B cell (primary cell): Measurements from ENCODE around the gene SUPT20HL1. TPM values are rescaled to one million over a fixed set of nuclear protein-coding genes. Genes with fewer than 3 reads are reported as not detected.

ENCODE experiments used
- ATAC-seq: fragments of 200-7000 bp; cut with Tn5 transposase; one replicate; pipeline ENCODE4 v1.10.0; 2021; ENCODE audit warnings: low read depth, mild to moderate bottlenecking, moderate number of reproducible peaks, moderate library complexity
- CTCF ChIA-PET: fragments of 350-600 bp; sonication (Branson Sonifier 250); formaldehyde crosslinking; loops from one replicate; lab custom pipeline; 2021; ENCODE audit warnings: antibody characterized with exemption, inconsistent platforms; lab: Charles Lee
- POLR2A ChIA-PET: fragments of 350-600 bp; sonication (Branson Sonifier 250); formaldehyde crosslinking; loops from one replicate; lab custom pipeline; 2021; ENCODE audit warnings: antibody characterized with exemption; lab: Charles Lee
- DNase-seq: peaks from one replicate; pipeline ENCODE4 v3.0.0; 2013
- H2AFZ ChIP-seq: 2 replicates; pipeline ENCODE4 v1.6.1; 2012; ENCODE audit warnings: mild to moderate bottlenecking, low read depth, low read length; ENCODE audit not compliant: insufficient read depth, poor library complexity, severe bottlenecking
- H3K27ac ChIP-seq, 2 donors: 1 replicate in 1 of 2; 2 replicates in 1 of 2; pipeline ENCODE4 v1.5.1; 2012 to 2013; ENCODE audit warnings: low read length in 2 of 2, mild to moderate bottlenecking in 2 of 2, moderate library complexity in 1 of 2
- H3K27me3 ChIP-seq, 4 experiments: fragments of 200-600 bp in 1 of 4; sonication (generic) in 1 of 4; replicated peaks in 1 of 4; 1 replicate in 2 of 4; 2 replicates in 2 of 4; pipeline versions ENCODE4 v1.6.1 to v1.7.0; 2013 to 2016; ENCODE audit warnings: low read length in 3 of 4, mild to moderate bottlenecking in 2 of 4, mixed read lengths in 1 of 4, moderate library complexity in 1 of 4; ENCODE audit not compliant: insufficient read depth in 4 of 4, control insufficient read depth in 3 of 4; ENCODE audit errors: control extremely low read depth in 1 of 4
- H3K36me3 ChIP-seq, 2 experiments: replicated peaks in 1 of 2; 1 replicate in 1 of 2; 2 replicates in 1 of 2; pipeline versions ENCODE4 v1.6.1 to v1.7.1; 2013; ENCODE audit warnings: low read length in 1 of 2; ENCODE audit not compliant: insufficient read depth in 2 of 2, control insufficient read depth in 1 of 2; ENCODE audit errors: control extremely low read depth in 1 of 2, extremely low read depth in 1 of 2
- H3K4me1 ChIP-seq, 2 donors: fragments of 200-600 bp in 1 of 2; sonication (generic) in 1 of 2; 1 replicate in 1 of 2; 2 replicates in 1 of 2; pipeline versions ENCODE4 v1.5.1 to v1.6.1; 2013 to 2017; ENCODE audit warnings: low read length in 2 of 2; ENCODE audit not compliant: control insufficient read depth in 2 of 2, insufficient read depth in 2 of 2
- H3K4me2 ChIP-seq: replicated peaks from 2 replicates; pipeline ENCODE3; 2012; ENCODE audit warnings: mild to moderate bottlenecking, low read depth, low read length; ENCODE audit not compliant: poor library complexity, severe bottlenecking
- H3K4me3 ChIP-seq, 5 experiments: fragments of 200-600 bp in 1 of 5; sonication (generic) in 1 of 5; 1 replicate in 3 of 5; 2 replicates in 2 of 5; pipeline versions ENCODE4 v1.5.1 to v1.7.0; 2011 to 2016; ENCODE audit warnings: low read length in 4 of 5, mild to moderate bottlenecking in 4 of 5, low read depth in 2 of 5, control low read depth in 1 of 5, moderate library complexity in 1 of 5; ENCODE audit not compliant: insufficient read depth in 1 of 5; ENCODE audit errors: control extremely low read depth in 1 of 5, extremely low read depth in 1 of 5
- H3K79me2 ChIP-seq: fragments of 200-600 bp; sonication (generic); one replicate; pipeline ENCODE4 v1.6.0; 2016; ENCODE audit warnings: low read length; ENCODE audit not compliant: control insufficient read depth, insufficient read depth
- H3K9ac ChIP-seq: fragments of 200-600 bp; sonication (generic); 2 replicates; pipeline ENCODE4 v1.6.1; 2017; ENCODE audit warnings: mild to moderate bottlenecking, low read length, moderate library complexity
- H3K9me3 ChIP-seq, 3 donors: one replicate each; pipeline versions ENCODE4 v1.6.1 to v1.7.1; 2013; ENCODE audit warnings: low read length in 2 of 3; ENCODE audit not compliant: control insufficient read depth in 2 of 3, insufficient read depth in 1 of 3; ENCODE audit errors: control extremely low read depth in 1 of 3
- H4K20me1 ChIP-seq: 2 replicates; pipeline ENCODE4 v1.6.0; 2012; ENCODE audit warnings: mild to moderate bottlenecking, low read length; ENCODE audit not compliant: insufficient read depth, control insufficient read depth, poor library complexity, severe bottlenecking
- H3K27ac Mint-ChIP-seq: one replicate; pipeline ENCODE4 v1.8.0; 2021; ENCODE audit warnings: mixed read lengths
- H3K27me3 Mint-ChIP-seq: one replicate; pipeline ENCODE4 v1.8.0; 2021; ENCODE audit warnings: mixed read lengths
- H3K4me1 Mint-ChIP-seq: one replicate; pipeline ENCODE4 v1.8.0; 2021; ENCODE audit warnings: mixed read lengths
- H3K4me3 Mint-ChIP-seq: one replicate; pipeline ENCODE4 v1.8.0; 2021; ENCODE audit warnings: mixed read lengths
- H3K9me3 Mint-ChIP-seq: one replicate; pipeline ENCODE4 v1.8.0; 2022; ENCODE audit warnings: mixed read lengths; ENCODE audit not compliant: insufficient read depth
- CTCF ChIP-seq: fragments of 200-600 bp; IDR thresholded peaks from one replicate; pipeline ENCODE4 v1.8.0; 2022; ENCODE audit warnings: antibody characterized with exemption, mild to moderate bottlenecking
- EZH2 ChIP-seq: IDR thresholded peaks from 2 replicates; pipeline ENCODE4 v1.6.1; 2012; ENCODE audit warnings: borderline replicate concordance, low read depth, mild to moderate bottlenecking, moderate library complexity, low read length; ENCODE audit not compliant: insufficient read depth, poor library complexity, severe bottlenecking
- WGBS: methylation state at CpG from one replicate; pipeline ENCODE4 v1.1.5; 2013; ENCODE audit warnings: missing lambda C conversion rate; ENCODE audit not compliant: insufficient coverage; 5-methylcytosine and 5-hydroxymethylcytosine counted together
- intact Hi-C: fragments of 100-400 bp; cut with micrococcal nuclease; formaldehyde crosslinking; loops from one replicate; pipeline ENCODE4 v1.10.0; 2022
- polyA plus RNA-seq: library from polyadenylated mRNA; depleted of rRNA; stranded (reverse); fragments of >200 nt; gene quantifications from 2 replicates; pipeline ENCODE4 v1.2.3, GENCODE V29; 2012
- total RNA-seq, 2 donors: library from RNA; stranded (reverse); fragments of 120-200 nt in 1 of 2; gene quantifications; 1 replicate in 1 of 2; 2 replicates in 1 of 2; pipeline versions ENCODE4 v1.2.3 to v1.2.4, GENCODE V29; 2013 to 2022

Gene SUPT20HL1
- total and polyA plus RNA-seq, 2 donors (not counting 1 experiment from before 2014, with no cell fraction given) = not detected

- peaks cover 7% of the 10 kb centered on the region for H3K27me3 Mint-ChIP-seq
- ChIA-PET CTCF (no interaction called here), POLR2A (no interaction called here)
- H3K4me3 ChIP-seq = no peak overlapping the region
- H3K27ac Mint-ChIP-seq = no peak overlapping the region
- H2AFZ ChIP-seq = no peak overlapping the region
- H4K20me1 ChIP-seq = no peaks in the 10 kb centered on the region
- H3K4me1 Mint-ChIP-seq = peaks cover 5% of the 10 kb centered on the region
- ATAC-seq (no peak), DNase-seq (no peak)
- no peak for TF ChIP-seq EZH2
- no peak for TF ChIP-seq CTCF
- H3K9me3 ChIP-seq = no peaks in the 10 kb centered on the region
- H3K79me2 ChIP-seq = no peaks in the 10 kb centered on the region
- no peaks in the 10 kb centered on the region for H3K4me1 ChIP-seq
- no peaks in the 10 kb centered on the region for H3K36me3 ChIP-seq
- intact Hi-C loops = no loop called here
- H3K4me3 Mint-ChIP-seq = no peak overlapping the region
- WGBS = no CpG with 5 or more reads among the region's 1 CpG
- H3K9me3 Mint-ChIP-seq = no peaks in the 10 kb centered on the region
- no peak overlapping the region for H3K9ac ChIP-seq
- H3K4me2 ChIP-seq = no peak overlapping the region
- no peak overlapping the region for H3K27ac ChIP-seq
- peaks cover 0 to 4% (median 0%) of the 10 kb centered on the region in 4 experiments for H3K27me3 ChIP-seq
Measured at GRCh38 chrX:24341795-24342194, 18.6 kb upstream of the SUPT20HL1 start.

- Histone ChIP-seq H3K27ac (no peak overlapping the region), H3K79me2 (no peaks in the 10 kb centered on the region), H4K20me1 (no peaks in the 10 kb centered on the region), H3K9ac (no peak overlapping the region), H3K4me3 (no peak overlapping the region), H3K4me2 (peak overlapping the region; percentile 42), H3K27me3 (peaks cover 0 to 4% (median 0%) of the 10 kb centered on the region in 4 experiments), H3K4me1 (no peaks in the 10 kb centered on the region), H3K36me3 (no peaks in the 10 kb centered on the region), H2AFZ (peak overlapping the region; percentile 38), H3K9me3 (no peaks in the 10 kb centered on the region)
- 11% methylated on average over 4 of the region's 9 CpGs for WGBS
- Mint-ChIP-seq H3K27ac (no peak overlapping the region), H3K4me3 (peak overlapping the region; percentile 42), H3K9me3 (no peaks in the 10 kb centered on the region), H3K27me3 (peaks cover 7% of the 10 kb centered on the region), H3K4me1 (peaks cover 5% of the 10 kb centered on the region)
- ATAC-seq (no peak), DNase-seq (peak; percentile 21)
- POLR2A ChIA-PET = no interaction called here
- CTCF ChIA-PET = no interaction called here
- TF ChIP-seq CTCF (no peak), EZH2 (no peak)
- intact Hi-C loops = no loop called here
Measured at GRCh38 chrX:24343719-24344118, 16.7 kb upstream of the SUPT20HL1 start.
